ENCODE results near the gene DIRAS1.
A peak's percentile ranks its signal among the peaks of the same experiment; 100 is the strongest.

The DIRAS1 gene

DNA sequence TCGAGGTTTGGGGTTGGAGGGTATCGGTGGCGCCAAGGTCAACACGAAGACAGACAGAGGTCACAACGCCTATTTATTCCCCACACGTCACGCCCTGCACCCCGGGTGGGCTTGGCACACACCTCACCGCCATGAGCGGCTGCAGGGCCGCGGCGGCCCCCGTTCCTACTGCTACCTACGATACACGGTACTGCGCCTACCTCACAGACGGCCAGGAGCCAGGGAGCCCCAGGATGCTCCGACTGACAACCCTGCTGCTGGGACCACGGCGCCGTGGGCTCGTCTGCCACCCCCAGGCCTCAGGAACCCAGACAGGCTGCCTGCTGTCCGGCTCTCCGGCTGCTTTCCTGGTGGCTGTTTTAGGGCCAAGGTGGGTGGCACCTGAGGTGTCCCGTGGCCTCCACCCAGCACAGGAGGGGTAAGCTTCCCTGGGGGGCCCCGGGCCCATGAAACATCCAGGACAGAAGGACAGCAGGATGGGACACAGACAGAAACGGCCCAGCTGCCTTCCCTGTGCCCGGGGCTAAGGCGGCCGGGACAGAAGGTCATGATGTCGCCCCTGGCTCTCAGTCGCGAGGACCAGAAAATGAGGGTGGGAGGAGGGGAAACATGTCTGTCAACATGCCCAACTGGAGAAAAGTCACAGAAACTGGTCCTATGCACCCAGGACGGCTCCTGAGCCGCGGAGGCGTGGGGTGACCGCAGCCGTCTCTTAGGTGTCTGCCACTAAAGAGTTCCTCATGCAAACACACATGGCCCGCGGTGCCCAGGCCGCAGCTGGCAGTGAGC lies 33.7 kb upstream of the DIRAS1 start:
- no peak for DNase-seq

DNA sequence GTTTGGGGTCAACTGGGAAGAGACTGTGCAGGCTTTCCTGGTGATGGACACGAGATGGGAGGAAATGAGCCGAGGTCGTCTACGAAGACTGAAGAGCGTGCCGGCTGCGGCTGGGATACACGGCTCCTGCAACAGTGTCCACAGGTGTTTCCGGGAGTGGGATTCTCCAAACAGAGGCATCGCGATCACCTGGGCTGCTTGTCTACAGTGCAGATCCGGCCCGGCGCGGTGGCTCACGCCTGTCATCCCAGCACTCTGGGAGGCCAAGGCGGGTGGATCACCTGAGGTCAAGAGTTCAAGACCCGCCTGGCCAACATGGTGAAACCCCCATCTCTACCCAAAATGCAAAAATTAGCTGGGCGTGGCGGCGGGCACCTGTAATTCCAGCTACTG lies 30.3 kb upstream of the DIRAS1 start:
- no peak for DNase-seq

DNA sequence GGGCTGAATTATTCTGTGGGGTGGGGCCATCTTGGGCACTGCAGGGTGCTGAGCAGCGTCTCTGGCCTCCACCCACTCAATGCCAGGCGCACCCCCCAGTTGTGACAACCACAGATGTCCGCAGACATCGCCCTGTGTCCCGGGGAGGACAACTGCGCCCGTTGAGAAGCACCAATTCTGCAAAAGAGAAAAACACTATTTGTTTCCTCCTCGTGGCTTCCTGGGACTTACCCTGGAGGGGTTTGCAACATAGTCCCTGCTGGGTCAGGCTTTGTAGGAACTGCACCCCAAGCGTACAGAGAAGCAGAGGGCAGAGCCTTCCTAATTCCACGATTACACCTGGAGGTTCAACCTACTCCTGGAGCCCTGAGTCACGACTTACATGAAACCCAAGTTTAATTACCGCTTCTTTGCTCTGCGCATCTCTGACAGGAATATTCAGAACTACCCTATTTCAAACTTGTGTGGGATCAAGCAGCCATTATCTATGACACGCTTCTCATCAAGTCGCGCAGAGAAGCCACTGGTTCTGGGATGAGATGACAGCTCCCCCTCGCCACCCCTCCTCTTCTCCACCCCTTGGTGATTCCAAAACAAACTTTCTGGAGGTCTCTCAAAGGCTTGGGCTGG lies 29.8 kb upstream of the DIRAS1 start:
- DNase-seq, result no peak

DNA sequence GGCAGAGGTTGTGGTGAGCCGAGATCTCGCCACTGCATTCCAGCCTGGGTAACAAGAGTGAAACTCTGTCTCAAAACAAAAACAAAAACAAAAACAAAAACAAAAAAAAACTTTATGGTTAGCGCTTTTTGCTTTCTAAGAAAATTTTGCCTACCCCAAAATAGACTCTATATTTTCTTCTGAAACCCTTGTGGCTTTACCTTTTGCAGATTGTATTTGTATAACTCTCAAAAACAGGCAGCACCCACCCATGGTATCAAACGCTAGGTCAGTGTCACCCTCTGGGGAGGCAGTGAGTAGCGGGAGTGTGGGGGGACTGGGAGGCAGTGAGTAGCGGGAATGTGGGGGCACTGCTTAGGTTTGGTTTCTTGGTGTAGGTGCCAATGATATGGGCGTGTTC lies 26.2 kb upstream of the DIRAS1 start:
- DNase-seq, result no peak

DNA sequence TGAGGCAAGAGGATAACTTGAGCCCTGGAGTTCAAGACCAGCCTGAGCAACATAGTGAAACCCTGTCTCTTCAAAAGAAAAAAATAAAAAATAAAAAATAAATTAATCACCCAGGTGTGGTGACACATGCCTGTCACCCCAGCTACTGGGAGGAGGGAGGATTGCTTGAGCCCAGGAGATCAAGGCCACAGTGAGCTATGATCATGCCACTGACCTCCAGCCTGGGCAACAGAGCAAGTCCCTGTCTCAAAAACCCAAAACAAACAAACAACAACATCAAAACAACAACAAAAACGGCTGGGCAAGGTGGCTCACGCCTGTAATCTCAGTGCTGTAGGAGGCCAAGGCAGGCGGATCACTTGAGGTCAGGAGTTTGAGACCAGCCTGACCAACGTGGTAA lies 22.9 kb upstream of the DIRAS1 start:
- DNase-seq, result no peak

DNA sequence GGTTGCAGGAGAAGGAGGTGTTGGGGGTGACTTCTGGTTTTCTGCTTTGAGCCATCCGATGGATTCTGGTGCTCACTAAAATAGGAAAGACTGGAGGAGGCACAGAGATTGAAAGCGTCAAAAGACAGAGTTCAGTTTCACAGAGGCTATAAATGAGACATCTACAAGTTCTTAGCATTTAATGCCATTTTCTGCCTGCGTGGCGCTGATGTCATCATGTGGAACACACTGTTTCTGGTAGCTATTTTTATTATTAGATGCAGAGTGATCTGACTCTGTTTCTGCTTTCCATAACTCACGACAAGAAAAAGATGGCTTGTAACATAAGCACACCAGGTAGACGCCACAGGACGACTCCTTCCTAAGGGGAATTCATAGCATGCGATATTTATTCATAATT lies 21.9 kb upstream of the DIRAS1 start:
- no peak for DNase-seq

DNA sequence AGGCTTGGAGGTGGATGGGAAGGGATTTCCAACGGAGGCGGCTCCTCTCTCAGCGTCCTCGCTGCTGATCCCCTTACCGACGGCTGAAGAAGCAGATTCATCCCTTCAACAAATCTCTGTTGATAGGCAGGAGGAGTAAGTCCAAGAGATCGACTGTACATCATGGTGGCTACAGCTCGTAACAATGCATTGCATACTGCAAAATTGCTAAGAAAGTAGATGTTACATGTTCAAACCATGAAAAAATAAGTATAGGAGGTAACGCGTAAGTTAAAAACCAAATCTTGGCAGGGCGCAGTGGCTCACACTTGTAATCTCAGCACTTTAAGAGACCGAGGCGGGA lies 19.1 kb upstream of the DIRAS1 start:
- DNase-seq, result no peak

DNA sequence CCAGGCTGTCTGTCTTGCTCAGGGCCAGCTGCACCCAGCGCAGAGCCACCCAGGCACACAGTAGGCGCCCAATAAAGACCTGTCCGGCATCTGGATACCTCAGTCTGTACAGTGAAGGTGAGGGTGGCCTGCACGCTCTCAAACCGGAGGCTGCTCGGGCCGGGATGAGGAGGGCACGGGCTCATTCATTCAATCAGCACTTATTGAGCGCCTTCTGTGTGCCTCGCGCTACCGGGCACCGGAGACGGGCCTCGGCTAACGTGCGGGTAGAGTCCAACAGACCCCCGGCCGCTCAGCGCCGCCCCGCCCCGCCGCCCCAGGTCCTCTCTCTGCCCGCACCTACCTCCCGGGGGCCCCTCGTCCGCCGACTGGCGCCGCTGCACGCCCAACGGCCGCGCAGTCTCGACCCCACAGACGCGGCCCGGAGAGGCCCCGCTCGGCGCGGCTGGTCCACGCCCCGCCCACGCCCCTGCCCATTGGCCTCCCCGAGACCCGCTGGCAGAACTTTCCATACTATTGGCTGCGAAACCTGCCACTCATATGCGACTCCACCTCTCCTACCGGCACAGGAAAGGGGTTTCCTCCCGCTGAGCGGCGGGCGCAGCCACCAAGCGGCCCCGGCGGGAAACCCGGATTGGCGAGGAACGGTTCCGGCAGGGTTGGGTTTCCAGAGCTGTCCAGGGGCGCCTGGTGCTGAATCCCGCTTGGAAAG lies 18.6 kb upstream of the DIRAS1 start, which contains the start of gene SLC39A3:
SLC39A3 (minus strand) TSS at position 416 of the 712 bp plus-strand sequence. CDS start 2,760 bp downstream, outside the sequence.
- peak; percentile 99 for DNase-seq

DNA sequence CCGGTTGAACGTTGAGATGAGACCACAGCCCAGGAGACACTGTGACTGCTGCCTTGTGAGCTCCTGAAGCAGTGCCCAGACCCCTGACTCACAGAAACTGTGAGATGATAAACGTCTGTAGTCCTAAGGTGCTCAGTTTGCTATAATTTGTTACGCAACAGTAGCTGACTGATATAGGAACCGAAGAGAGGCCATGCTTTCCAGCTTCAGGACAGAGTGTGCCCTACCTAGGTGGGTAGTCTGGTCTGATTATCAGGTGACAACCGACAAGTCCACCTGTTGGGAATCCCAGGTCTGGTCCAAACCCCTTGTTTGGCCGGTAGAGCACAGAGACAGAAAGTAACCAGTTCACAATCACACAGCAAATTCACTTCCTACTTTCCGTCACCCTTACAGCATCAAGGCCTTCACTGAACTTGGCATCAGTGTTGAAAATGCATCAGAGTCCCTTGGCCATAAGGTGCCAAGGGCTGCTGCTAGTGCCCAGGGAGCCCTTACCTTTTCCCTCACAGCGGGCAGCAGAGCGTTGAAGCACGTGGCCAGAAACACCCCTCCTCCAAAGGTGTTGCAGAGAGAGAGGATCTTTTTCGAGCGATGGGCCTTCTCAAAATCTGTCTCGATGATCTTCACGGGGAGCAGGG lies 15.5 kb upstream of the DIRAS1 start:
- no peak for DNase-seq

DNA sequence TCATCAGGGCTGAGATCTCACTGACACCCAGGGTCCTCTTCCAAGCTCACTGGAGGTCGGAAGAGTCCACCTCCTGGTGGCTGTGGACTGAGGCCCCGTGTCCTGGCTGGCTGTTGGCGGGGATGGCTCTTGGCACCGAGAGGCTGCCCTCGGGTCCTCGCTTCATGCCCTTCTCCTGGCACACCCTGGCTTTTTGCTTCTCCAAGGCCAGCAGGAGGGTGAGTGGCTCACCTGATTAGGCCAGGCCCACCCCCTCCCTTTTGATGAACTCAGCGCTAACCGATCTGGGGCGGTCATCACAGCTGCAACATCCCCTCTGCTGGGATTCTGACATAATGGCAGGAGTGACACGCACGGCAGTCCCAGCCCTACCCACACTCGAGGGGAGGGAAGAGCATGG lies 14.2 kb upstream of the DIRAS1 start:
- no peak for DNase-seq

DNA sequence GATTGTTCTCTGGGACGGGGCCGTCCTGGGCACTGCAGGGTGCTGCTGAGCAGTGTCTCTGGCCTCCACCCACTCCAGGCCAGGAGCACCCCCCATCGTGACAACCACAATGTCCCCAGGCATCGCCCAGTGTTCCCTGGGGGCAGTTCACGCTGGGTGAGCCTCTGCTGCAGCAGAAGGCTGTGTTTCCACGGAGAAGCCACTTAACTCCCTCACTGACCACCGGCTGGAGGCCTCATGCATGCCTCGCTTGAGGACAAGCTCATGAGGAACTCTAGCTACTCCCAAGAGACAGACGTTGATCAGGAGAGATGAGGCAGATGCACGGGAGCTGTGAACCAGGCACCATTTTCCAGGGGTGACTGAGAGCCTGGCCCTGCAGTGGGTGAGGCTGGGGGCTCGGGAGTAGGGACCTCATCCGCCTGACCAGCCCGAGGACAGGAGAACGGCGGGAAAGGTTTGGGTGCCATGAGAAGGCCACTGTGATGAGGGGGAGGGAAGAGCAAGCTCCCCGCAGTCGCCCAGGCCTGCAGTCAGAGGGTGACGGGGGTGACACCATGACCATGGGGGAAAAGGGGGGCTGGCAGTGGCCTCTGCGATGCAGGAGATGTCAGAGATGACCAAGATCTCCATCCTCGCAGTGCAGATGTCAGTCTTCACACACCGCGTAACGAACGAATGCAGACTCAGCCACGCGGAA lies 13.6 kb upstream of the DIRAS1 start:
- DNase-seq, result no peak

DNA sequence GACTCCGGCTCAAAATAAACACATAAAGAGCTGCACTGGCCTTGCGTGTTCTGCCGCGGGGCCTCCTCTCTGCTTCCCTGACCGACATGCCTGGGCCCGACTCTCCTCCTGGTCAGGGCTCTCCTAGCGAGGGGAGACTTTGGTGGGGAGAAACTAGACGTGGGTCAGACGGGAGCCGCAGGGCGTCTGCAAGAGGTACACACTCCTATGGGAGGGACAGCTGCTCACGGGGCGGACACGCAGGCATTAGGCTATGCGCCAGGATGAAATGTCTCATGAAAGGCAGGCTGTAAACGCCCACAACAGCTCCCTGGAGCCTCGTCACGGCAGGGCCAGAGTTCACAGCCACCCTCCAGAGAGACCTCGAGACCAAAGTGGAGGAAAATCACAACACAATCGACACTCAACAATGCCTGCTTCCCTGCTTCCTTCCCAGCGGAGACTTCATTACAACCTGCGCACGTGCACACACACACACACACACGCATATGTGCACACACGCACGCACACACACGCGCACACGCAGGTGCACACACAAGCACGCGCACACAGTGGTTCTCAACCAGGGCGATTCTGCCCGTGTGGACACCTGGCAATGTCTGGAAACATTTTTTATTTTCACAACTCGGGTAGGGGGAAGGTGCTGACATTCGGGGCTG lies 12.9 kb upstream of the DIRAS1 start:
- DNase-seq, result no peak

DNA sequence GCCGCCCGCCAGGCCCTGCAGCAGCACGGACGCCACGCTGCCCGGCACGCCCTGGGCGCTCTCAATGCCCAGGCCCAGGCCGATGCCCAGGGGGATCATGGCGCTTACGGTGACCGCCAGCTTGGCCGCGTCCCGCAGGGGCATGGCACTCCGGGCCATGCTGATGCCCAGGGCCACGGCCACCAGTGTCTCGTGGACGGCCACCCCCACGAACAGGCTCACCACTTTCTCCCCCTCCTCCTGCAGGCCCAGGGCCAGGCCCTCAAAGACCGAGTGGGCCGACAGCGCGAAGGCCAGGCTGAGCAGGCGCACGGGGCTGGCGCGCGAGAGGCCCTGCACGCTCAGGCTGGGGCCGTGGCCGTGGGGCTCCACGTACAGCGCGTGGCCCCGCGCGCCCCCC lies 11.7 kb upstream of the DIRAS1 start:
- DNase-seq, result no peak

DNA sequence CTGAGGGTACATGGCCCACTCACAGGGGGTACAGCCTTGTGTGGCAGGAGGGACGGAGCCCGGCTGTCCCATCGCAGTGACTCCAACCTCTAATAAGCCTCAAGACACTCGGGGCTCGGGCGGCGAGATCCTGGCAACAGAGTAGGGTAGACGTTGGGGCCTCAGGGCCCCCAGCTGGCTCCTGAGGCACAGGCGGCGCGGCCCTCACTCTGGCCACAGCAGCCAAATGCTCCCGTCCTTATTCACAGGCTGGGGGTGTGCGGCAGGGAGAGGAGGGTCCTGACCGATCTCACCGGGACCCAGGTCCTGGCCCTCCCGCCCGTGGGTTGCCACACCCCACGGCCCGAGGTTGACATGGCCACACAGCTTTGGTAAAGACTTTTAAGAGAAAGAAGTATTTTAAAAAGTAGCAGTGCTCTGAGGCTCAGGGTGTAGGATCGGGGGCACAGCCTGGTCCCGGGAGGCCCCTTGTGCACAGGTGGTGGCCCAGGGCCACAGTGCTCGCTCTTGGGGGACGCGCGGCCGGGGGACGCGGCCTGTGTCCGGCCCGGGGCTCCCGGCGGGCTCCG lies 11.1 kb upstream of the DIRAS1 start:
- DNase-seq, result no peak

DNA sequence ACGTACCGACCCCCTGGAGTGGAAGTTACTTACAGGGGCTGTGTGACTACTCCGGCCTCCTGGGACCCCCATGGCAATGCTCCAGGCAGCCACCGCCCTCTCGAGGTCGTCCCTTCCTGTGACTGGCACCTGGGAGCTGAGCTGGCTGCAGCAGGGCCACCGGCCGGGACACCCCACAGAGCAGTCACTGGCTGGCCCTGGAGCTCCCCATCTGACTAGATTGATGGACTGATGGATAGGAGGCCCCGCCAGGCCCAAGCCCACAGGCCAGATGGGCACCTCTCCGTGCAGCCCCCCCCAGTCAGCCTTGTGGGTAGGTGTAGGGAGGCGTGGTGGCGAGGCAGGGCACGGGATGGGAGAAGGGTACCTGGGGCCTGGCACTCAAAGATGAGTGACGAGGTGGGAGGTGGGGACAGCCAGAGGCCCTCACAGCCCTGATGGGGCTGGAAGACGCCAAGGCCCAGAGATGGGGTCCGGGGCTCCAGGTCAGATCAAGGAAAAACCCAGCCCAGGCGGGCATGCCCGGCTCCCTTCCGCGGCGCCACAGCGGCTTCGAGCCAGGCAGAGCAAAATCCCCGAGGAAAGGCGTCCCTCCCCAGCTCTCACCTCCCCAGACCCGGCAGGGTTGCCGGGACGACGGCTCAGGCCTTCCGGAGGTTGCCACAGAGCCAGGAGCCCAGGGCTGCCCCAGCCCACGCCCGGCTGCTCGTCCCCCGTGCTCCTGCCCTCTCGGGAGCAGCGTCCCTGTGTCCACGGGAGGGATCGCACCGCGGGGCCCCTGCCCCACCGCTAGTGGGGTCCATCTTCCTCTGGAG lies 10.2 kb upstream of the DIRAS1 start:
- no peak for DNase-seq

DNA sequence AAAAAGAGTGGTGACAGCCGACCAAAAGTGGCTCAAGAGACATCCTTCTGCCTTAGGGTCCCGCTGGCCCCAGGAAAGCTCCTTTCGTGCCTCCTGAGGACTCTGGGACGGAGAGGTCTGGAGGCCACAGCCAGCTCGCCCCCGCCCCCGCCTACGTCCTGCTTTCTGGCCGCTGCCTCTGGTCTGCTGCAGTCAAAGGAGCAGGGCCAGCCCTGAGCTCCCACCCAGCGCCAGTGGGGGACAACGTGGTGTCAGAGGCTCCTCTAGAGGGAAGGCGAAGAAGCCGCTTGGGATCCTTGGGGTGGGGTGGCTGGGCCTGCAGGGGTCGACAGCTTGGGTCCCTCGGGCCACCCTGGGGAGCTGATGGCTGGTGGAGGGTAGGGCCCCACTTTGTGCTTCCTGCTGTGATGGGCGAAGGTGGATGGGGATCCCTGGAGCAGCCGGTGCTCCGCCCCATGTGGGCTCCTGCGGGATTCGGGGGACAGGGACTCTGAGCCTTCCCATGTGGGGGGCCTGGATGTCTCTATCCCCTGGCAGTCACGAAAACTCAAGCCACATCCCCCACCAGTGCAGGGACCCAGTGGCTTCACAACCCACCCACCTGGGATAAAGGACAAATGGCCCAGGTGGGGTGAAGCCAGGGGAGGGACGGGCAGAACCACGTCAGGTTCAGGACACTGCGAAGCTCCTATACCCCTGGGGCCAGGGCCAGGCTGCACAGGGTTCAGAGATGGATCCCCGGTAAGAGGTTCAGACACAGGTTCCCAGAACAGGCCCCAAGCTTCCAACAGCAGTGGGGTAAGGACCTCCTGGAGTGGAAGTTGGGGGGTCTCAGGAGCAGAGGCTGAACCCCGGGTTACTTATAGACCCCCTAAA lies 9.0 kb upstream of the DIRAS1 start:
- no peak for DNase-seq

DNA sequence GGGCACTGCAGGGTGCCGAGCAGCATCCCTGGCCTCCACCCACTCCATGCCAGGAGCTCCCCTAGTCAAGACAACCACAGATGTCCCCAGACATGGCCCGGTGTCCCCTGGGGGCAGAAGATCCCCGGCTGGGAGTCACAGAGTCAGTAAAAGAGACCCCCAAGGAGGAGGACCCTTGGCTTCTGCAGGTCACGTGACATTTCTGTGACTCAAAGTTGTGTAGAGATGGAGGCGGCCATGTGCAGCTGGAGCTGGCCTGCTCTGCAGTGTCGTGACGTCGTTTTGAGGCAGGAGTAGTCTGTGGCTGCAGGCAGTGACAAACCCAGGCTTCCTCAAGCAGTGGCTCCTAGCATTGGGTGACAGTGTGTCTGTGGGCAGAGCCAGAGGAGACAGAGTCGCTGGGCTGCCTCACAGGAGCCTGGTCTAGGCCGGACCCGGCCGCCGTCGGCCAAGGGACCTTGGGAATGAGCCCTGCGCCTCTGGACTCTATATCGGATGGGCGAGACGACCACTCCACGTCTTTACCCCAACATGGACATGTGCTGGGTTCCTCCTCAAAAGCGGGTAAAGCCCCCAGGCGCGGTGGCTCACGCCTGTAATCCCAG lies 7.7 kb upstream of the DIRAS1 start:
- no peak for DNase-seq

DNA sequence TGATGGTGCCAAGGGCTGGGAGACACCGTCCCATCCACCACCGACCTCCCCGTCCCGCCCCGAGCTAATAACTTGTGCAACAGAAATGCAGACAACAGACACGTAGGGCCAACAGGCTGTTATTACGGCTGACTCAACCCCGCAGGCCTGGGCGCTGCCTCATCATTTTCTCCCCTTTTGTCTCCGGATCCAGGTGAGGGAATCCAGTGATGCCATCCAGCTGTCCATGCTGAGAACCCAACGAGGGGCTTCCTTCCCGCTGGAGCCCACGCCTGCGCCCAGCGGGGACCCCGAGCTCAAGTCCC lies 6.4 kb upstream of the DIRAS1 start:
- DNase-seq, result no peak

DNA sequence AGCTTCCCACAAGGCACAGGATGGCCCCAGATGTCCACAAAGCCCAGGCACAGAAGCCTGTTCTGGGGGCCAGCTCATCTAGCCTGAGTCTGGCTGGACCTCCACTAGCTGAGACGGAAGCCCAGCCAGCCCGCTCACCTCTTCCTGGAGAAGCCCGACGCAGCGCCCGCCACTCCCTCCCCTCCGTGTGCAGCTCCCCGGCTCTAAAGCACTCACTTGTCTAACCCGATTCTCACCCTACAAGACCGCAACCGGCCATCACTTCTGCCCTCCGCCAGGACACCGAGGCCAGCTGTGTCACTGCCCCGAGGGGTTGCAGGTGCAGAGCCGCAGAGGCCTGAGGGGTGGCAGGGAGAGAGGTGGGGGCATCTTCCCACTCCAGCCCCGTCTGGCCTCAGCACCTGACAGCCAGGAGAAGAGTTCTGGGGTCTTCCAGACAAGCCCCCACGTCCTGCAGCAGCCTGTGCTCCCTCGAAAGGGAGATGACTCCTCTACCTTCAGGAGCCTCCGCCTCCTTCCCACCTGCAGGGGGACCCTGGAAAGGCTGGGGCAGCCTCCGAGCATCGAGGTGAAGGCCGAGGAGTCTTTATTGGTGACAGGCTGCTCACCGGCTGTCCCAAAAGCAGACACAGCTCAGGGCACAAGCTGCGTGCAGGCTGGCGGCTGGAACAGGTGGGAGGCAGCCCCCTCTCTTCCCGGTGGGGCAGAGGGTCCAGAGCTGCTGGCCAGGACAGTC lies 5.9 kb upstream of the DIRAS1 start:
- DNase-seq, result no peak

All from activated CD4-positive, alpha-beta T cell treated with anti-CD3 and anti-CD28 coated beads, Interleukin-2, amount 50 U/mL, for 16 hours (primary cell).